ENCODE measurements around the gene NSMF.

NSMF gene

DNA sequence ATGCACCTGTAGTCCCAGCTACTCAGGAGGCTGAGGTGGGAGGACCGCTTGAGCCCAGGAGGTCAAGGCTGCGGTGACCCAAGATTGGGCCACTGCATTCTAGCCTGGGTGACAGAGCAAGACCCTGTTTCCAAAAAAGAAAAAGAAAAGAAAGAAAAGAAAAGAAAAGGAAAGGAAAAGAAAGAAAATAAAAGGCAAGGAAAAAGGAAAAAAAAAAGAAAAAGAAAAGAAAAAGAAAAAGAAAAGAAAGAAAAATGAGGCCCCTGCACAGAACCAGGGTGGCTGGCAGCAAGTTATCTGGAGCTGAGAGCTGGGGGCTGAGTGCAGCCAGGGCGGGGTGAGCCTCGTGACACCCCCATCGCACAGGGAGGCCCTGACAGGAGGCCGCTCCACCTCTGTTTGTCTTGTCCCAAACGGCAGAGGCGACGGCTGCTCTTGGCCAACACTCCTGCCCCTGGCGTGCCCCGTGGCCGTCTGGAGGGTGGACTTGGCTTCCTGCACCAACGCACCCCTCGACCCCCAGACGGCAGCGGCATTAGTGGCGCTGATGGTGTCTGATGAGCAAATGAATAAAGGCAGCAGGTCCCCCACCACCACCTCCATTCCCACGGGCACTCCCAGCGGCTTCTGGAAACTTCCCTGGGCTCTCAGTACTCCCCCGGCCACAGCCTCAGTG, 52.9 kb downstream of the NSMF start:
- no peak overlapping the region for H3K27ac ChIP-seq
- no peak for TF ChIP-seq ZFX (IDR thresholded peaks at IDR 0.05; ENCODE audit: borderline replicate concordance)
- TF ChIP-seq, protein P1, sequence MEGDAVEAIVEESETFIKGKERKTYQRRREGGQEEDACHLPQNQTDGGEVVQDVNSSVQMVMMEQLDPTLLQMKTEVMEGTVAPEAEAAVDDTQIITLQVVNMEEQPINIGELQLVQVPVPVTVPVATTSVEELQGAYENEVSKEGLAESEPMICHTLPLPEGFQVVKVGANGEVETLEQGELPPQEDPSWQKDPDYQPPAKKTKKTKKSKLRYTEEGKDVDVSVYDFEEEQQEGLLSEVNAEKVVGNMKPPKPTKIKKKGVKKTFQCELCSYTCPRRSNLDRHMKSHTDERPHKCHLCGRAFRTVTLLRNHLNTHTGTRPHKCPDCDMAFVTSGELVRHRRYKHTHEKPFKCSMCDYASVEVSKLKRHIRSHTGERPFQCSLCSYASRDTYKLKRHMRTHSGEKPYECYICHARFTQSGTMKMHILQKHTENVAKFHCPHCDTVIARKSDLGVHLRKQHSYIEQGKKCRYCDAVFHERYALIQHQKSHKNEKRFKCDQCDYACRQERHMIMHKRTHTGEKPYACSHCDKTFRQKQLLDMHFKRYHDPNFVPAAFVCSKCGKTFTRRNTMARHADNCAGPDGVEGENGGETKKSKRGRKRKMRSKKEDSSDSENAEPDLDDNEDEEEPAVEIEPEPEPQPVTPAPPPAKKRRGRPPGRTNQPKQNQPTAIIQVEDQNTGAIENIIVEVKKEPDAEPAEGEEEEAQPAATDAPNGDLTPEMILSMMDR (IDR thresholded peaks at IDR 0.05): no peak

DNA sequence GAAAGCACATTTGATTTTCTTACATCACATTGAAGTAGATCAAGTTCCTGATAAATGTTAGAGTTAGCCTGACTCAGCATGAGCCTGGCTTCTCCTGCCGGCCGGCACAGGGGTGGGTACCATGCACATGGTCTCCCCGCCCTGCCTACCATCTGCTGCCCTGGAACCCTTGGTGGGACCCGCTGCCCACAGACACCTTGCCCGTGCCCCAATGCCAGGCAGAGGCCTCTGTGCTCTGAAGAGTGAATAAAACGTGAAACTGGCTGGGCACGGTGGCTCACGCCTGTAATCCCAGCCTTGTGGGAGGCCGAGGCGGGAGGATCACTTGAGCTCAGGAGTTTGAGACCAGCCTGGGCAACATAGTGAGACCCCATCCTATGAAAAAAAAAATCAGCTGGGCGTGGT, 53.5 kb downstream of the NSMF start:
- TF ChIP-seq ZFX (IDR thresholded peaks at IDR 0.05; ENCODE audit: borderline replicate concordance): no peak
- TF ChIP-seq, protein P1 (IDR thresholded peaks at IDR 0.05): no peak
- H3K27ac ChIP-seq: no peak overlapping the region

DNA sequence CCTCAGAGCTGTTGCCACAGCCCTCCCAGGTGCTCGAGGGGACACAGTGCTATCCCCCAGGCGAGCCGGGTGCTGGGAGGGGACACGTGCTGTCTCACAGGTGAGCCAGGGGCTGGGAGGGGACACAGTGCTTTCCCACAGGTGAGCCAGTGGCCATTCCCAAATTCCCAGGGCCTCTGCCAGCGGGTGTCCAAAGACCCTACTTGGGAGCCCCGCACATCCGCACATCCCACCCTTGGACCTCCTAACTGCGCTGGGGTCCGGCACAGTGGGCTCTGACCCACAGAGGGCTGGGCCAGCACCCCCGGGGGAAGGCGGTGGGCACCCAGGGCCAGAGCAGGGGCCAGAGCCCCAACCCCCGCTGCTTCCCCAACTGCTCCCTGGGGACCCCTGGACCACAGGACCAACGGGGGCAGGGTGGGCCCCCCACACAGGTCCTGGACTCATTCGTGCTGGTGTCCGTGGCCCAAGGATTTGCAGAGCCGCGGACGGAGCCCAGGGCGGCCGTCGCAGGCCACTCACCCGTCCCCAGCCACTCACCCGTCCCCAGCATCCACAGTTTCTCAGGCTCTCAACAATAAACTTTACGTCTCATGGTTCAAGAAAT, 54.1 kb downstream of the NSMF start:
- no peak overlapping the region for H3K27ac ChIP-seq
- TF ChIP-seq ZFX (IDR thresholded peaks at IDR 0.05; ENCODE audit: borderline replicate concordance): no peak
- TF ChIP-seq, protein P1 (IDR thresholded peaks at IDR 0.05): no peak

DNA sequence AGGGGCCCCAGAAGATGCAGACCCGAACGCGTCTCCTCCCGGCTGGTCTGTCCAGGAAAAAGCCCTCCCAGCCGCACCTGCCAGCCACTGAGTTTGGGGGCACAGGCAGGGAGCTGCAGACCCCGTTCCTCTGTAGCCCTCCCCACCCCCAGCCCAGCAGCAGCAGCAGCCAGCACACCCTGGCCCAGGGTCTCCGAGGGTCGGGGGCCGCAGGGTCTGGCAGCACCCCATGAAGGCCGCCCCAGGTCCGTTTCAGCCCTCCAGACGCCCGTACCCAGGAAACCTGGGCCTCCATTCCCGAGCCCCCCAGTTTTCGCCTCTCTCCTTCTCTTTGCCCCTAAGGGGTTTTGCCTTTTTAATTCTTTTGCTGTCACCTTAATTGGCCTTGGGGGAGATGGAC, 55.9 kb downstream of the NSMF start:
- TF ChIP-seq, protein P1 (IDR thresholded peaks at IDR 0.05): no peak
- TF ChIP-seq ZFX (IDR thresholded peaks at IDR 0.05; ENCODE audit: borderline replicate concordance): no peak
- no peak overlapping the region for H3K27ac ChIP-seq

DNA sequence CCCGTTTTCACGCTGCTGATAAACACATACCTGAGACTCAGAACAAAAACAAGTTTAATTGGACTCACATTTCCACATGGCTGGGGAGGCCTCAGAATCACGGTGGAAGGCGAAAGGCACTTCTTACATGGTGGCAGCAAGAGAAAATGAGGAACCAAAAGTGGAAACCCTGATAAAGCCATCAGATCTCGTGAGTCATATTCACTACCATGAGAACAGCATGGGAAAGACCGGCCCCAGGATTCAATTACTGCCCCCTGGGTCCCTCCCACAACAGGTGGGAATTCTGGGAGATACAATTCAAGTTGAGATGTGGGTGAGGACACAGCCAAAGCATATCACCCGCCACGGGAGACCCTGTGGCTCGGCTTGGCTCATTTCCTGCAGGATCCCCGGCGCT, 56.4 kb downstream of the NSMF start:
- TF ChIP-seq ZFX (IDR thresholded peaks at IDR 0.05; ENCODE audit: borderline replicate concordance): no peak
- TF ChIP-seq, protein P1 (IDR thresholded peaks at IDR 0.05): no peak
- H3K27ac ChIP-seq: no peak overlapping the region

DNA sequence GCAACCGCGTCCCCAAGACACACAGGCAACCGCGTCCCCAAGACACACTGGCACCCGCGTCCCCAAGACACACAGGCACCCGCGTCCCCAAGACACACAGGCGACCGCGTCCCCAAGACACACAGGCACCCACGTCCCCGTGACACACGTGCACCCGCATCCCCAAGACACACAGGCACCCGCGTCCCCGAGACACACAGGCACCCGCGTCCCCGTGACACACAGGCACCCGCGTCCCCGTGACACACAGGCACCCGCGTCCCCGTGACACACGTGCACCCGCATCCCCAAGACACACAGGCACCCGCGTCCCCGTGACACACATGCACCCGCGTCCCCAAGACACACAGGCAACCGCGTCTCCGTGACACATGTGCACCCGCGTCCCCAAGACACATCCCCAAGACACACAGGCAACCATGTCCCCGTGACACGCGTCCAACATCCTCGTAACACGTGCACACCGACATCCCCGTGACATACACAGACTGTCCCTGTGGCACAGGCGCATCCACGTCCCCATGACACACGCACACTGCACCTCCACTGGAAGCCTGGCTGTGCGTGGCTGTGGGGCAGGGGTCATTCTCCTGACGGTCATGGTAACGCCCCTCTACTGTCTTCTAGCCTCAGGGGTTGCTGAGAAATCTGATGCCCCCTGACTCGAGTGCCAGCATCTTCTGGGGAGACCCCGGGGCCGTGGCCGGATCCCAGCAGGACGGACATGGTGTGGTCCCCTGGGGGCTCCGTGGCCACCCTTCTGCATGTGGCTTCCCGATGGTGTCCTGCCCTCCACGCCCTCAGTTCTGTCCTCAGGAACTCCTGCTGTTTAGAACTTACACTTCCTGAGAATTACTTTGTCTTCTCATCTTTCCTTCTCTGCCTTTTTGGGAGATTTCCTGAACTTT, 60.3 kb downstream of the NSMF start:
- TF ChIP-seq, protein P1 (IDR thresholded peaks at IDR 0.05): no peak
- TF ChIP-seq ZFX (IDR thresholded peaks at IDR 0.05; ENCODE audit: borderline replicate concordance): no peak
- H3K27ac ChIP-seq: no peak overlapping the region

Data from 22Rv1 (cell line).